Loucy (cell line): Measurements from ENCODE around the gene BBX.

ENCODE experiments used
- CTCF ChIP-seq: fragments of 200-600 bp; sonication (generic); conservative IDR thresholded peaks from 2 replicates; pipeline ENCODE4 v1.5.1; 2014; ENCODE audit warnings: mild to moderate bottlenecking, antibody characterized with exemption, low read length
- EZH2phosphoT487 ChIP-seq: fragments of 200-600 bp; IDR thresholded peaks from 2 replicates; pipeline ENCODE4 v1.6.1; 2018; ENCODE audit warnings: antibody characterized with exemption, mild to moderate bottlenecking, moderate library complexity, borderline replicate concordance

- TF ChIP-seq CTCF (no peak), EZH2phosphoT487 (no peak)
Observed at GRCh38 chr3:107716734-107717133, 194.0 kb downstream of the BBX start.
